ENCODE results near the gene THOC6.

Gene THOC6

GRCh38 chr16:2985462-2985861 is 38.4 kb upstream of the THOC6 start:
- ATAC-seq: no peak
- TF ChIP-seq, protein P1, sequence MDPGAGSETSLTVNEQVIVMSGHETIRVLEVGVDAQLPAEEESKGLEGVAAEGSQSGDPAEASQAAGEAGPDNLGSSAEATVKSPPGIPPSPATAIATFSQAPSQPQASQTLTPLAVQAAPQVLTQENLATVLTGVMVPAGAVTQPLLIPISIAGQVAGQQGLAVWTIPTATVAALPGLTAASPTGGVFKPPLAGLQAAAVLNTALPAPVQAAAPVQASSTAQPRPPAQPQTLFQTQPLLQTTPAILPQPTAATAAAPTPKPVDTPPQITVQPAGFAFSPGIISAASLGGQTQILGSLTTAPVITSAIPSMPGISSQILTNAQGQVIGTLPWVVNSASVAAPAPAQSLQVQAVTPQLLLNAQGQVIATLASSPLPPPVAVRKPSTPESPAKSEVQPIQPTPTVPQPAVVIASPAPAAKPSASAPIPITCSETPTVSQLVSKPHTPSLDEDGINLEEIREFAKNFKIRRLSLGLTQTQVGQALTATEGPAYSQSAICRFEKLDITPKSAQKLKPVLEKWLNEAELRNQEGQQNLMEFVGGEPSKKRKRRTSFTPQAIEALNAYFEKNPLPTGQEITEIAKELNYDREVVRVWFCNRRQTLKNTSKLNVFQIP (CRISPR knock-in tag; IDR thresholded peaks at IDR 0.05; ENCODE audit: borderline replicate concordance, low read depth): no peak
- TF ChIP-seq CSRNP3 (CRISPR knock-in tag; IDR thresholded peaks at IDR 0.05): no peak
- no peak for TF ChIP-seq ESRRG (CRISPR knock-in tag; IDR thresholded peaks at IDR 0.05)
- no peak for TF ChIP-seq PATZ1 (CRISPR knock-in tag; IDR thresholded peaks at IDR 0.05; ENCODE audit: borderline replicate concordance)
- no peak for TF ChIP-seq ISL1 (CRISPR knock-in tag; IDR thresholded peaks at IDR 0.05)
- no peak for TF ChIP-seq ARNTL (CRISPR knock-in tag; IDR thresholded peaks at IDR 0.05; ENCODE audit: borderline replicate concordance, low read depth)
- TF ChIP-seq RARB (CRISPR knock-in tag; IDR thresholded peaks at IDR 0.05): no peak
- no peak for TF ChIP-seq PPARA (CRISPR knock-in tag; IDR thresholded peaks at IDR 0.05; ENCODE audit: borderline replicate concordance)
- TF ChIP-seq BACH2 (CRISPR knock-in tag; IDR thresholded peaks at IDR 0.05; ENCODE audit: borderline replicate concordance): no peak
- TF ChIP-seq ZFP30 (CRISPR knock-in tag; IDR thresholded peaks at IDR 0.05): no peak
- no peak for TF ChIP-seq ZNF70 (CRISPR knock-in tag; IDR thresholded peaks at IDR 0.05)
- TF ChIP-seq CSDC2 (CRISPR knock-in tag; IDR thresholded peaks at IDR 0.05): no peak
- TF ChIP-seq TSHZ2 (CRISPR knock-in tag; IDR thresholded peaks at IDR 0.05): no peak
- no peak for TF ChIP-seq SNAI2 (CRISPR knock-in tag; IDR thresholded peaks at IDR 0.05)
- TF ChIP-seq TCF4 (CRISPR knock-in tag; IDR thresholded peaks at IDR 0.05; ENCODE audit: borderline replicate concordance): no peak
- TF ChIP-seq ZC3H10 (CRISPR knock-in tag; IDR thresholded peaks at IDR 0.05): no peak
- TF ChIP-seq TOX (CRISPR knock-in tag; IDR thresholded peaks at IDR 0.05; ENCODE audit: borderline replicate concordance): no peak
- no peak for TF ChIP-seq OSR1 (CRISPR knock-in tag; IDR thresholded peaks at IDR 0.05)
- TF ChIP-seq GLIS3 (CRISPR knock-in tag; IDR thresholded peaks at IDR 0.05): no peak
- TF ChIP-seq ZNF565 (CRISPR knock-in tag; conservative IDR thresholded peaks at IDR 0.05; ENCODE audit: low read depth): no peak

GRCh38 chr16:2985893-2986355 is 37.9 kb upstream of the THOC6 start:
- no peak for ATAC-seq
- TF ChIP-seq CREB5 (CRISPR knock-in tag; IDR thresholded peaks at IDR 0.05; ENCODE audit: low read depth) (no peak), ZNF565 (CRISPR knock-in tag; conservative IDR thresholded peaks at IDR 0.05; ENCODE audit: low read depth) (no peak), ESRRG (CRISPR knock-in tag; IDR thresholded peaks at IDR 0.05) (no peak), PPARA (CRISPR knock-in tag; IDR thresholded peaks at IDR 0.05; ENCODE audit: borderline replicate concordance) (no peak)

- no peak for ATAC-seq
- TF ChIP-seq SNAI2 (CRISPR knock-in tag; IDR thresholded peaks at IDR 0.05): no peak
- TF ChIP-seq ZNF8 (CRISPR knock-in tag; IDR thresholded peaks at IDR 0.05): no peak
- no peak for TF ChIP-seq ARNTL (CRISPR knock-in tag; IDR thresholded peaks at IDR 0.05; ENCODE audit: borderline replicate concordance, low read depth)
- no peak for TF ChIP-seq ZNF70 (CRISPR knock-in tag; IDR thresholded peaks at IDR 0.05)
- no peak for TF ChIP-seq PATZ1 (CRISPR knock-in tag; IDR thresholded peaks at IDR 0.05; ENCODE audit: borderline replicate concordance)
- TF ChIP-seq ZFP30 (CRISPR knock-in tag; IDR thresholded peaks at IDR 0.05): no peak
- no peak for TF ChIP-seq RARB (CRISPR knock-in tag; IDR thresholded peaks at IDR 0.05)
- TF ChIP-seq ZC3H10 (CRISPR knock-in tag; IDR thresholded peaks at IDR 0.05): no peak
- TF ChIP-seq CREB5 (CRISPR knock-in tag; IDR thresholded peaks at IDR 0.05; ENCODE audit: low read depth): no peak
Measured at GRCh38 chr16:2986623-2987188, 37.1 kb upstream of the THOC6 start.
